Muscle layer of duodenum (tissue), 2 donors: Measurements from ENCODE around the gene ALMS1.
"Not testable (repeated sequence)": the region's sequence is repeated elsewhere in the genome, so short reads cannot be mapped to it uniquely, and the experiment has no call there.

Experiments
- H3K27ac ChIP-seq: one replicate; pipeline ENCODE4 v1.7.0; 2013; ENCODE audit warnings: mild to moderate bottlenecking, low read length
- H3K27me3 ChIP-seq: one replicate; pipeline ENCODE4 v1.7.0; 2013; ENCODE audit warnings: low read depth, mild to moderate bottlenecking, control low read depth, low read length
- H3K36me3 ChIP-seq, 2 donors: one replicate each; pipeline ENCODE4 v1.7.0; 2013; ENCODE audit warnings: low read length in 2 of 2, control low read depth in 1 of 2, mild to moderate bottlenecking in 1 of 2; ENCODE audit not compliant: insufficient read depth in 2 of 2, control insufficient read depth in 1 of 2
- H3K4me1 ChIP-seq, 2 donors: one replicate each; pipeline ENCODE4 v1.7.0; 2013; ENCODE audit warnings: low read length in 2 of 2, mild to moderate bottlenecking in 2 of 2, control low read depth in 1 of 2, moderate library complexity in 1 of 2; ENCODE audit not compliant: insufficient read depth in 2 of 2, control insufficient read depth in 1 of 2
- H3K4me3 ChIP-seq, 2 donors: one replicate each; pipeline ENCODE4 v1.7.0; 2013; ENCODE audit warnings: low read length in 2 of 2, low read depth in 1 of 2, mild to moderate bottlenecking in 1 of 2
- H3K9me3 ChIP-seq, 2 donors: one replicate each; pipeline ENCODE4 v1.7.0; 2013; ENCODE audit warnings: low read length in 2 of 2, control low read depth in 1 of 2, mild to moderate bottlenecking in 1 of 2; ENCODE audit not compliant: control insufficient read depth in 1 of 2
- donor health status: healthy.

ALMS1 gene

GRCh38 chr2:73642338-73643018 is 256.8 kb downstream of the ALMS1 start, which contains the start of gene NAT8:
TSS of gene NAT8 (minus strand) at chr2:73642422. CDS start at chr2:73641628, 794 bp downstream.
- no peak within 1 kb of the TSS for H3K27ac ChIP-seq

GRCh38 chr2:73647690-73648089 is 262.1 kb downstream of the ALMS1 start:
- not testable (repeated sequence) for H3K4me3 ChIP-seq, H3K27me3 ChIP-seq, H3K27ac ChIP-seq, H3K36me3 ChIP-seq, H3K4me1 ChIP-seq, H3K9me3 ChIP-seq

More at GRCh38 chr2:73642338-73643018, 256.8 kb downstream of the ALMS1 start, which contains the start of gene NAT8:
- Histone ChIP-seq H3K4me3 (no peak within 1 kb of the TSS), H3K4me1 (peaks cover 0 to 3% of the 10 kb centered on the region in 2 donors), H3K9me3 (no peaks in the 10 kb centered on the region), H3K27me3 (no peaks in the 10 kb centered on the region), H3K36me3 (no peaks in the 10 kb centered on the region)

GRCh38 chr2:73651591-73652230 is 266.1 kb downstream of the ALMS1 start:
- no peak overlapping the region for H3K4me3 ChIP-seq
- H3K9me3 ChIP-seq = peaks cover 0 to 2% of the 10 kb centered on the region in 2 donors
- no peak overlapping the region for H3K27ac ChIP-seq
- H3K4me1 ChIP-seq = no peaks in the 10 kb centered on the region
- no peaks in the 10 kb centered on the region for H3K36me3 ChIP-seq
- no peaks in the 10 kb centered on the region for H3K27me3 ChIP-seq

- Histone ChIP-seq H3K9me3 (peaks cover 0 to 2% of the 10 kb centered on the region in 2 donors), H3K27ac (no peak overlapping the region), H3K36me3 (no peaks in the 10 kb centered on the region), H3K4me1 (no peaks in the 10 kb centered on the region), H3K27me3 (no peaks in the 10 kb centered on the region), H3K4me3 (no peak overlapping the region)
These were observed 266.7 kb downstream of the ALMS1 start for GRCh38 chr2:73652348-73652747.

GRCh38 chr2:73654175-73654574 is 268.5 kb downstream of the ALMS1 start:
- H3K4me1 ChIP-seq = no peaks in the 10 kb centered on the region
- H3K36me3 ChIP-seq = no peaks in the 10 kb centered on the region
- no peak overlapping the region for H3K4me3 ChIP-seq
- H3K27ac ChIP-seq = no peak overlapping the region
- H3K27me3 ChIP-seq = no peaks in the 10 kb centered on the region
- no peaks in the 10 kb centered on the region for H3K9me3 ChIP-seq
